ENCODE results near the gene CDH4. TPM values are rescaled to one million over a fixed set of nuclear protein-coding genes. Genes with fewer than 3 reads are reported as not detected.

The CDH4 gene
- total and polyA plus RNA-seq, 2 of the 8 experiments (the other 6 are each of a cell fraction or from before 2014, with no cell fraction given): 4.3 to 7.9 TPM

- TF ChIP-seq CTCF (IDR thresholded peaks at IDR 0.05; ENCODE audit: control extremely low read depth in 1 of 3, insufficient read depth in 1 of 3, low read depth in 1 of 3, low read length in 3 of 3) (no peak), E2F6 (IDR thresholded peaks at IDR 0.05) (no peak), EP300 (IDR thresholded peaks at IDR 0.05; ENCODE audit: borderline replicate concordance in 1 of 2, low read depth in 2 of 2, low read length in 2 of 2) (no peak), FOSL1 (IDR thresholded peaks at IDR 0.05; ENCODE audit: insufficient read depth, low read depth, low read length) (no peak)
Observed at GRCh38 chr20:61925555-61926252, 673.6 kb downstream of the CDH4 start (continued).

Measured in H1 (cell line).